HG03280 (cell line): Measurements from ENCODE around the gene CBR3.

Experiments
- ATAC-seq: cut with Tn5 transposase; IDR thresholded peaks from one replicate; pipeline ENCODE4 v1.9.1; 2021; ENCODE audit warnings: mild to moderate bottlenecking, moderate library complexity; ENCODE audit not compliant: unreplicated experiment

Gene CBR3

GRCh38 chr21:36155603-36156338 is 20.9 kb downstream of the CBR3 start:
- ATAC-seq, result no peak

- peak; percentile 91 for ATAC-seq
These were observed 21.5 kb downstream of the CBR3 start for GRCh38 chr21:36156339-36156814.

GRCh38 chr21:36156815-36157670 is 22.2 kb downstream of the CBR3 start, which contains the start of gene DOP1B:
Gene DOP1B (plus strand): TSS chr21:36156824. CDS start chr21:36164734, 7,910 bp downstream.
- peak; percentile 27 for ATAC-seq

GRCh38 chr21:36159356-36159921 is 24.6 kb downstream of the CBR3 start:
- no peak for ATAC-seq

GRCh38 chr21:36160850-36161178 is 25.9 kb downstream of the CBR3 start:
- no peak for ATAC-seq

- ATAC-seq, result no peak
These were observed 27.8 kb downstream of the CBR3 start for GRCh38 chr21:36162631-36163030.

- ATAC-seq, result no peak
These were observed 29.2 kb downstream of the CBR3 start for GRCh38 chr21:36163750-36164741.

GRCh38 chr21:36165356-36165755 is 30.5 kb downstream of the CBR3 start:
- no peak for ATAC-seq

- no peak for ATAC-seq
These were observed 31.8 kb downstream of the CBR3 start for GRCh38 chr21:36166705-36167104.

GRCh38 chr21:36167541-36167940 is 32.7 kb downstream of the CBR3 start:
- ATAC-seq, result no peak

GRCh38 chr21:36169470-36170128 is 34.7 kb downstream of the CBR3 start:
- no peak for ATAC-seq

GRCh38 chr21:36170823-36171222 is 35.9 kb downstream of the CBR3 start:
- ATAC-seq, result no peak

GRCh38 chr21:36171336-36171735 is 36.5 kb downstream of the CBR3 start:
- no peak for ATAC-seq

GRCh38 chr21:36171741-36172331 is 37.0 kb downstream of the CBR3 start:
- no peak for ATAC-seq

GRCh38 chr21:36174780-36175179 is 39.9 kb downstream of the CBR3 start:
- no peak for ATAC-seq

- no peak for ATAC-seq
These were observed 41.1 kb downstream of the CBR3 start for GRCh38 chr21:36175771-36176565.

- ATAC-seq, result no peak
These were observed 43.5 kb downstream of the CBR3 start for GRCh38 chr21:36178349-36178748.

GRCh38 chr21:36179145-36179544 is 44.3 kb downstream of the CBR3 start:
- no peak for ATAC-seq

GRCh38 chr21:36180963-36181362 is 46.1 kb downstream of the CBR3 start:
- ATAC-seq, result no peak
